GM12878 (cell line): Measurements from ENCODE around the gene PRMT1. TPM values are rescaled to one million over a fixed set of nuclear protein-coding genes. Genes with fewer than 3 reads are reported as not detected.
A peak's percentile ranks its signal among the peaks of the same experiment; 100 is the strongest.

Experiments used
- BACH1 ChIP-seq: fragments of 450-650 bp; IDR thresholded peaks from 2 replicates; pipeline ENCODE4 v1.6.1; 2017; ENCODE audit warnings: mild to moderate bottlenecking, borderline replicate concordance
- BCL11A ChIP-seq: IDR thresholded peaks from 2 replicates; pipeline ENCODE4 v1.6.1; 2011; ENCODE audit warnings: low read depth, low read length
- BHLHE40 ChIP-seq, 2 experiments: fragments of 450-650 bp in 1 of 2; IDR thresholded peaks; 2 replicates each; pipeline ENCODE4 v1.6.1; 2011 to 2017; ENCODE audit warnings: low read depth in 2 of 2, borderline replicate concordance in 1 of 2, improper control_type of control experiment in 1 of 2, low read length in 1 of 2, mild to moderate bottlenecking in 1 of 2
- BMI1 ChIP-seq: fragments of 450-650 bp; IDR thresholded peaks from 2 replicates; pipeline ENCODE4 v1.6.1; 2016; ENCODE audit warnings: mild to moderate bottlenecking, moderate library complexity, borderline replicate concordance
- CREM ChIP-seq: IDR thresholded peaks from 2 replicates; pipeline ENCODE4 v1.6.1; 2014; ENCODE audit warnings: antibody characterized with exemption, low read depth
- EED ChIP-seq: sonication (generic); IDR thresholded peaks from 2 replicates; pipeline ENCODE4 v1.6.1; 2016; ENCODE audit warnings: antibody characterized with exemption, low read depth
- EP300 ChIP-seq, 2 experiments: fragments of 150-350 bp in 1 of 2; IDR thresholded peaks; 2 replicates each; pipeline ENCODE4 v1.6.1; 2011 to 2012; ENCODE audit warnings: low read depth in 2 of 2, low read length in 2 of 2, borderline replicate concordance in 1 of 2, improper control_type of control experiment in 1 of 2, inconsistent platforms in 1 of 2; ENCODE audit not compliant: control insufficient read depth in 1 of 2
- ETV6 ChIP-seq, 2 experiments: fragments of 450-650 bp in 1 of 2; IDR thresholded peaks in 1 of 2; conservative IDR thresholded peaks in 1 of 2; 2 replicates each; pipeline ENCODE4 v1.6.1; 2014; ENCODE audit warnings: antibody characterized with exemption in 1 of 2, borderline replicate concordance in 1 of 2, low read depth in 1 of 2, mild to moderate bottlenecking in 1 of 2, moderate library complexity in 1 of 2
- FOXM1 ChIP-seq: IDR thresholded peaks from 2 replicates; pipeline ENCODE4 v1.6.1; 2012; ENCODE audit warnings: low read depth, mild to moderate bottlenecking, inconsistent platforms, low read length, moderate library complexity
- GABPA ChIP-seq: IDR thresholded peaks from 2 replicates; pipeline ENCODE4 v1.6.1; 2014; ENCODE audit warnings: antibody characterized with exemption, low read depth, mild to moderate bottlenecking, inconsistent platforms
- IRF3 ChIP-seq: fragments of 450-650 bp; IDR thresholded peaks from 2 replicates; pipeline ENCODE4 v1.6.1; 2014; ENCODE audit warnings: mild to moderate bottlenecking
- KDM1A ChIP-seq: fragments of 200-600 bp; sonication (generic); IDR thresholded peaks from 2 replicates; pipeline ENCODE4 v1.6.1; 2016; ENCODE audit warnings: borderline replicate concordance
- NBN ChIP-seq: fragments of 450-650 bp; IDR thresholded peaks from 2 replicates; pipeline ENCODE4 v1.6.1; 2016
- NFIC ChIP-seq: IDR thresholded peaks from 2 replicates; pipeline ENCODE4 v1.6.1; 2012; ENCODE audit warnings: low read depth, mild to moderate bottlenecking, inconsistent platforms, low read length, moderate library complexity
- NFXL1 ChIP-seq: fragments of 450-650 bp; IDR thresholded peaks from 2 replicates; pipeline ENCODE4 v1.6.1; 2017; ENCODE audit warnings: antibody characterized with exemption, mild to moderate bottlenecking, borderline replicate concordance
- NFYA ChIP-seq: IDR thresholded peaks from 2 replicates; pipeline ENCODE4 v1.6.1; 2011; ENCODE audit warnings: low read depth, mild to moderate bottlenecking, low read length, improper control_type of control experiment, borderline replicate concordance
- NFYB ChIP-seq: IDR thresholded peaks from 2 replicates; pipeline ENCODE4 v1.6.1; 2011; ENCODE audit warnings: low read depth, mild to moderate bottlenecking, low read length, improper control_type of control experiment, moderate library complexity; ENCODE audit not compliant: insufficient read depth
- NR2C2 ChIP-seq: IDR thresholded peaks from 2 replicates; pipeline ENCODE4 v1.6.1; 2011; ENCODE audit warnings: borderline replicate concordance, low read depth; ENCODE audit not compliant: control insufficient read depth, insufficient read length
- PBX3 ChIP-seq: IDR thresholded peaks from 2 replicates; pipeline ENCODE4 v1.6.1; 2011; ENCODE audit warnings: mild to moderate bottlenecking, low read depth, low read length, moderate library complexity; ENCODE audit not compliant: insufficient replicate concordance
- POLR2A ChIP-seq: IDR thresholded peaks from 2 replicates; pipeline ENCODE4 v1.6.1; 2011; ENCODE audit warnings: low read depth, mild to moderate bottlenecking, low read length
- POU2F2 ChIP-seq: IDR thresholded peaks from 3 replicates; pipeline ENCODE4 v1.6.1; 2011; ENCODE audit warnings: low read depth, mild to moderate bottlenecking, low read length, borderline replicate concordance
- RUNX3 ChIP-seq: IDR thresholded peaks from 2 replicates; pipeline ENCODE4 v1.6.1; 2012; ENCODE audit warnings: low read length, inconsistent platforms
- SMAD5 ChIP-seq: IDR thresholded peaks from 2 replicates; pipeline ENCODE4 v1.6.1; 2016; ENCODE audit warnings: antibody characterized with exemption, low read depth
- SMC3 ChIP-seq: IDR thresholded peaks from 2 replicates; pipeline ENCODE4 v1.6.1; 2011; ENCODE audit warnings: low read length, improper control_type of control experiment, borderline replicate concordance
- SP1 ChIP-seq: IDR thresholded peaks from one replicate; pipeline ENCODE4 v1.6.1; 2011; ENCODE audit warnings: low read depth, low read length
- STAT1 ChIP-seq: fragments of 450-650 bp; conservative IDR thresholded peaks from 2 replicates; pipeline ENCODE4 v1.6.1; 2014; ENCODE audit warnings: antibody characterized with exemption, mild to moderate bottlenecking
- TBL1XR1 ChIP-seq: IDR thresholded peaks from 2 replicates; pipeline ENCODE4 v1.6.1; 2012; ENCODE audit warnings: low read depth, low read length, improper control_type of control experiment
- YBX1 ChIP-seq: fragments of 450-650 bp; IDR thresholded peaks from 2 replicates; pipeline ENCODE4 v1.6.1; 2016; ENCODE audit warnings: antibody characterized with exemption
- YY1 ChIP-seq: IDR thresholded peaks from 2 replicates; pipeline ENCODE4 v1.6.1; 2011; ENCODE audit warnings: low read depth, mild to moderate bottlenecking, low read length
- ZNF24 ChIP-seq: fragments of 450-650 bp; IDR thresholded peaks from 2 replicates; pipeline ENCODE4 v1.6.1; 2017; ENCODE audit warnings: antibody characterized with exemption, mild to moderate bottlenecking
- ZSCAN29 ChIP-seq: fragments of 450-650 bp; IDR thresholded peaks from 2 replicates; pipeline ENCODE4 v1.6.1; 2017; ENCODE audit warnings: mild to moderate bottlenecking, moderate library complexity
- polyA plus RNA-seq, 11 experiments: library from polyadenylated mRNA; depleted of rRNA in 4 of 11; unstranded in 6 of 11; stranded (reverse) in 5 of 11; fragments of >200 nt; fragmentation: Nextera tagmentation in 4 of 11; fragmentation: Illumina TruSeq in 1 of 11; extraction: Ambion mirVana in 4 of 11; extraction: Trizol in 1 of 11; gene quantifications; 1 replicate in 1 of 11; 2 replicates in 10 of 11; pipeline versions ENCODE4 v1.2.1 to v1.2.3, GENCODE V29; 2011 to 2016; ENCODE audit warnings: inconsistent platforms in 2 of 11, missing spikeins in 2 of 11, low read depth in 1 of 11
- total RNA-seq, 4 experiments: library from RNA; depleted of rRNA in 3 of 4; stranded (reverse); fragments of >200 nt in 3 of 4; fragmentation: Illumina TruSeq in 1 of 4; extraction: Trizol in 1 of 4; gene quantifications; 2 replicates each; pipeline versions ENCODE4 v1.2.1 to v1.2.3, GENCODE V29; 2013 to 2021

PRMT1 gene
- total and polyA plus RNA-seq, 10 of the 15 experiments (the other 5 are each of a cell fraction or from before 2014, with no cell fraction given), result 19.9 to 667 (median 444) TPM

GRCh38 chr19:49640113-49640898 lies 36.8 kb upstream of the PRMT1 start, which contains the start of gene RRAS (continued):
- TF ChIP-seq PBX3 (no peak), YBX1 (no peak), YY1 (no peak), IRF3 (0 out of 2 replicates have a peak, but pooled peaks have one; percentile 38), NFIC (no peak), BCL11A (no peak), POU2F2 (peak; percentile 90; the same call in 2 of the 3 replicates), KDM1A (no peak), TBL1XR1 (peak; percentile 12; the same call in 1 of the 2 replicates), NFYB (peak; percentile 60; the same call in 1 of the 2 replicates), SMAD5 (peak; percentile 80; the same call in 1 of the 2 replicates), ZNF24 (no peak), FOXM1 (no peak), RUNX3 (0 out of 2 replicates have a peak, but pooled peaks have one; percentile 6), CREM (no peak; the same call in 1 of the 2 replicates), BHLHE40 (IDR thresholded peaks at IDR 0.05; ENCODE audit: borderline replicate concordance in 1 of 2, low read depth in 2 of 2, low read length in 1 of 2) (no peak), POLR2A (peak; percentile 94), NBN (peak; percentile 80), EED (peak; percentile 79; the same call in 1 of the 2 replicates), BMI1 (no peak), BACH1 (no peak; the same call in 1 of the 2 replicates), SMC3 (no peak), ETV6 (conservative IDR thresholded peaks at IDR 0.05 in 1 of 2, IDR thresholded peaks at IDR 0.05 in 1 of 2; ENCODE audit: borderline replicate concordance in 1 of 2, low read depth in 1 of 2) (no peak), NFXL1 (no peak), GABPA (peak; percentile 69; the same call in 1 of the 2 replicates), ZSCAN29 (no peak), NFYA (no peak), EP300 (IDR thresholded peaks at IDR 0.05; ENCODE audit: borderline replicate concordance in 1 of 2, control insufficient read depth in 1 of 2, low read depth in 2 of 2, low read length in 2 of 2) (no peak), STAT1 (0 out of 2 replicates have a peak, but pooled peaks have one; percentile 42), SP1 (peak; percentile 63), NR2C2 (no peak)
